Lung (tissue), 12 donors: ENCODE results near the gene LMOD1. TPM values are rescaled to one million over a fixed set of nuclear protein-coding genes. Genes with fewer than 3 reads are reported as not detected.

Experiments used
- ATAC-seq: fragments of 200-7000 bp; cut with Tn5 transposase; one replicate; pipeline ENCODE4 v1.9.1; 2020; ENCODE audit warnings: moderate number of reproducible peaks; ENCODE audit not compliant: insufficient read depth, low FRiP score
- DNase-seq, 3 donors: peaks; one replicate each; pipeline ENCODE4 v3.0.0-alpha.2; 2013 to 2017
- H3K27ac ChIP-seq, 2 donors: one replicate each; pipeline ENCODE4 v1.5.1; 2013; ENCODE audit warnings: mild to moderate bottlenecking in 2 of 2, moderate library complexity in 2 of 2, control low read depth in 1 of 2, inconsistent platforms in 1 of 2, low read depth in 1 of 2, low read length in 1 of 2
- H3K27me3 ChIP-seq, 3 donors: one replicate each; pipeline ENCODE4 v1.5.1; 2013; ENCODE audit warnings: low read length in 2 of 3; ENCODE audit not compliant: control insufficient read depth in 3 of 3, insufficient read depth in 3 of 3
- H3K36me3 ChIP-seq, 4 donors: one replicate each; pipeline ENCODE4 v1.5.1; 2013; ENCODE audit warnings: low read length in 4 of 4, mild to moderate bottlenecking in 1 of 4, moderate library complexity in 1 of 4; ENCODE audit not compliant: control insufficient read depth in 4 of 4, insufficient read depth in 4 of 4
- H3K4me1 ChIP-seq, 5 donors: one replicate each; pipeline ENCODE4 v1.5.1; 2013; ENCODE audit warnings: low read length in 5 of 5, mild to moderate bottlenecking in 2 of 5, moderate library complexity in 1 of 5; ENCODE audit not compliant: control insufficient read depth in 5 of 5, insufficient read depth in 5 of 5
- H3K4me3 ChIP-seq: one replicate; pipeline ENCODE4 v1.5.1; 2013; ENCODE audit warnings: mild to moderate bottlenecking, control low read depth, moderate library complexity
- H3K9ac ChIP-seq, 2 donors: one replicate each; pipeline ENCODE4 v1.5.1; 2013; ENCODE audit warnings: low read length in 2 of 2, control low read depth in 1 of 2; ENCODE audit not compliant: insufficient read depth in 1 of 2
- H3K9me3 ChIP-seq, 4 donors: one replicate each; pipeline ENCODE4 v1.5.1; 2013; ENCODE audit warnings: low read length in 3 of 4, mild to moderate bottlenecking in 1 of 4, moderate library complexity in 1 of 4; ENCODE audit not compliant: control insufficient read depth in 4 of 4, insufficient read depth in 3 of 4
- CTCF ChIP-seq: IDR thresholded peaks from 2 replicates; pipeline ENCODE4 v1.5.1; 2012; ENCODE audit warnings: mild to moderate bottlenecking; ENCODE audit errors: control extremely low read depth, extremely low read depth
- WGBS, 2 donors: extraction: QIAGEN DNeasy Blood & Tissue Kit; methylation state at CpG; one replicate each; pipeline ENCODE4 v1.1.7; 2013; 5-methylcytosine and 5-hydroxymethylcytosine counted together
- polyA plus RNA-seq, 2 donors: library from polyadenylated mRNA; stranded (reverse); fragments of 200-250 nt; gene quantifications; one replicate each; pipeline ENCODE4 v1.2.1, GENCODE V29; 2013
- total RNA-seq, 2 donors: library from RNA; depleted of rRNA in 1 of 2; stranded (reverse); fragments of >200 nt in 1 of 2; gene quantifications; one replicate each; pipeline ENCODE4 v1.2.1, GENCODE V29; 2014 to 2021
- donor health status: control.
- donor health status: control.
- donor health status: Bipolar disorder and iron deficiency.
- donor health status: healthy.
- donor health status: DM: yes; HTN: yes; CAD: no.

LMOD1 gene
- total and polyA plus RNA-seq, 4 donors, result 9.6 to 25.1 (median 18.2) TPM

GRCh38 chr1:201885531-201886075 is 60.7 kb downstream of the LMOD1 start:
- Histone ChIP-seq H3K36me3 (no peaks in the 10 kb centered on the region), H3K27ac (peak overlapping the region in 1 of 2 donors; percentile 79), H3K4me1 (peaks cover 0 to 18% (median 14%) of the 10 kb centered on the region in 5 donors), H3K4me3 (no peak overlapping the region), H3K27me3 (no peaks in the 10 kb centered on the region), H3K9me3 (no peaks in the 10 kb centered on the region), H3K9ac (no peak overlapping the region)
- no peak for TF ChIP-seq CTCF
- DNase-seq (no peak), ATAC-seq (no peak)
- 80 to 87% methylated on average over 6 of the region's 6 CpGs for WGBS, 2 donors

GRCh38 chr1:201884425-201884824 is 61.9 kb downstream of the LMOD1 start:
- Histone ChIP-seq H3K27me3 (no peaks in the 10 kb centered on the region), H3K36me3 (no peaks in the 10 kb centered on the region), H3K4me1 (peaks cover 0 to 17% (median 13%) of the 10 kb centered on the region in 5 donors), H3K9ac (no peak overlapping the region), H3K4me3 (no peak overlapping the region), H3K9me3 (no peaks in the 10 kb centered on the region), H3K27ac (peak overlapping the region in 1 of 2 donors; percentile 97)
- no peak for DNase-seq
- WGBS, 2 donors, result 34 to 38% methylated on average over 1 of the region's 1 CpG
- TF ChIP-seq CTCF, result no peak
- ATAC-seq, result no peak

- peaks cover 0 to 14% (median 8%) of the 10 kb centered on the region in 5 donors for H3K4me1 ChIP-seq
- no peak for TF ChIP-seq CTCF
- no peak for ATAC-seq
- no peaks in the 10 kb centered on the region for H3K9me3 ChIP-seq
- no peak overlapping the region for H3K4me3 ChIP-seq
- no peak overlapping the region for H3K9ac ChIP-seq
- DNase-seq, result no peak
- H3K27me3 ChIP-seq, result no peaks in the 10 kb centered on the region
- 21 to 29% methylated on average over 7 of the region's 7 CpGs for WGBS, 2 donors
- no peaks in the 10 kb centered on the region for H3K36me3 ChIP-seq
- H3K27ac ChIP-seq, result peak overlapping the region in 1 of 2 donors; percentile 97
Measured at GRCh38 chr1:201883786-201884185, 62.6 kb downstream of the LMOD1 start.

- WGBS, 2 donors, result 82 to 90% methylated on average over 3 of the region's 3 CpGs
- ATAC-seq, result no peak
Measured at GRCh38 chr1:201883266-201883665, 63.1 kb downstream of the LMOD1 start.

More at GRCh38 chr1:201883266-201883665, 63.1 kb downstream of the LMOD1 start:
- Histone ChIP-seq H3K4me3 (no peak overlapping the region), H3K9me3 (no peaks in the 10 kb centered on the region), H3K9ac (no peak overlapping the region), H3K27me3 (no peaks in the 10 kb centered on the region), H3K36me3 (no peaks in the 10 kb centered on the region), H3K27ac (peak overlapping the region in 1 of 2 donors; percentile 97), H3K4me1 (peaks cover 0 to 14% (median 5%) of the 10 kb centered on the region in 5 donors)
- no peak for TF ChIP-seq CTCF
- no peak for DNase-seq
